SK-N-SH (cell line): ENCODE results near the gene UBTD2. TPM values are rescaled to one million over a fixed set of nuclear protein-coding genes. Genes with fewer than 3 reads are reported as not detected.

Source experiments
- CTCF ChIA-PET: fragments of 300-600, 350-600 bp; formaldehyde crosslinking; extraction: SDS; loops from one replicate; lab custom pipeline; 2021; lab: Yijun Ruan, JAX
- POLR2A ChIA-PET: fragments of 350-600 bp; sonication (Branson Sonifier 250); formaldehyde crosslinking; extraction: SDS; loops from one replicate; lab custom pipeline; 2020; ENCODE audit warnings: antibody characterized with exemption, inconsistent platforms; lab: Yijun Ruan, JAX
- DNase-seq: peaks from one replicate; pipeline ENCODE4 v3.0.0; 2012
- H2AFZ ChIP-seq: fragments of 200-600 bp; sonication (generic); 2 replicates; pipeline ENCODE4 v1.8.1; 2016; ENCODE audit warnings: antibody characterized with exemption, mild to moderate bottlenecking, low read depth
- H3F3A ChIP-seq: fragments of 200-600 bp; sonication (generic); replicated peaks from 2 replicates; pipeline ENCODE3; 2016; ENCODE audit warnings: antibody characterized with exemption, mild to moderate bottlenecking; ENCODE audit not compliant: insufficient read depth
- H3K27ac ChIP-seq, 2 experiments: fragments of 200-500 bp in 1 of 2; fragments of 200-600 bp in 1 of 2; sonication (Bioruptor generic) in 1 of 2; sonication (generic), shearing (Covaris generic) in 1 of 2; 2 replicates each; pipeline versions ENCODE4 v1.5.1 to v1.6.1; 2014 to 2016; ENCODE audit warnings: low read depth in 2 of 2, inconsistent platforms in 1 of 2, low read length in 1 of 2, mild to moderate bottlenecking in 1 of 2, mixed read lengths in 1 of 2
- H3K27me3 ChIP-seq: fragments of 200-600 bp; sonication (generic), shearing (Covaris generic); 2 replicates; pipeline ENCODE4 v1.6.1; 2016; ENCODE audit warnings: mixed run types; ENCODE audit not compliant: insufficient read depth
- H3K36me3 ChIP-seq, 2 experiments: fragments of 200-500 bp in 1 of 2; fragments of 200-600 bp in 1 of 2; sonication (Bioruptor generic) in 1 of 2; sonication (generic) in 1 of 2; replicated peaks in 1 of 2; 2 replicates each; pipeline versions ENCODE3 to v1.5.1; 2014 to 2016; ENCODE audit warnings: low read length in 1 of 2, mild to moderate bottlenecking in 1 of 2; ENCODE audit not compliant: insufficient read depth in 2 of 2, control insufficient read depth in 1 of 2
- H3K4me1 ChIP-seq, 2 experiments: fragments of 200-500 bp in 1 of 2; fragments of 200-600 bp in 1 of 2; sonication (Bioruptor generic) in 1 of 2; sonication (generic), shearing (Covaris generic) in 1 of 2; 2 replicates each; pipeline versions ENCODE4 v1.5.1 to v1.6.1; 2014 to 2016; ENCODE audit warnings: low read depth in 1 of 2, low read length in 1 of 2, mixed run types in 1 of 2; ENCODE audit not compliant: insufficient read depth in 2 of 2, control insufficient read depth in 1 of 2
- H3K4me2 ChIP-seq: fragments of 200-600 bp; sonication (generic), shearing (Covaris generic); 2 replicates; pipeline ENCODE4 v1.6.1; 2017; ENCODE audit warnings: mixed run types
- H3K4me3 ChIP-seq, 2 experiments: fragments of 200-500 bp in 1 of 2; fragments of 200-600 bp in 1 of 2; sonication (Bioruptor generic) in 1 of 2; sonication (generic), shearing (Covaris generic) in 1 of 2; 2 replicates each; pipeline versions ENCODE4 v1.5.1 to v1.8.1; 2014 to 2016; ENCODE audit warnings: low read depth in 2 of 2, inconsistent platforms in 1 of 2, low read length in 1 of 2, mild to moderate bottlenecking in 1 of 2, mixed read lengths in 1 of 2, moderate library complexity in 1 of 2
- H3K79me2 ChIP-seq: fragments of 200-600 bp; sonication (generic); 2 replicates; pipeline ENCODE4 v1.8.1; 2017; ENCODE audit warnings: mild to moderate bottlenecking; ENCODE audit not compliant: insufficient read depth
- H3K9ac ChIP-seq: fragments of 200-600 bp; sonication (generic); 2 replicates; pipeline ENCODE4 v1.6.1; 2017; ENCODE audit warnings: mixed run types
- H3K9me2 ChIP-seq: fragments of 200-600 bp; sonication (generic); 2 replicates; pipeline ENCODE4 v1.6.1; 2017; ENCODE audit warnings: mixed run types
- H3K9me3 ChIP-seq: fragments of 200-600 bp; sonication (generic); 2 replicates; pipeline ENCODE4 v1.6.1; 2017; ENCODE audit warnings: mixed run types, mild to moderate bottlenecking, moderate library complexity
- H4K20me1 ChIP-seq: fragments of 200-600 bp; sonication (generic); 2 replicates; pipeline ENCODE4 v1.6.1; 2017; ENCODE audit warnings: mild to moderate bottlenecking, mixed run types; ENCODE audit not compliant: insufficient read depth
- CHD2 ChIP-seq: fragments of 150-350 bp; IDR thresholded peaks from 2 replicates; pipeline ENCODE4 v1.6.1; 2018; ENCODE audit warnings: low read length; ENCODE audit not compliant: partially characterized antibody
- EP300 ChIP-seq, 2 experiments: IDR thresholded peaks; 2 replicates each; pipeline versions ENCODE4 v1.4.0 to v1.6.1; 2012; ENCODE audit warnings: borderline replicate concordance in 1 of 2, low read depth in 1 of 2, low read length in 1 of 2
- FOSL2 ChIP-seq: IDR thresholded peaks from 2 replicates; pipeline ENCODE4 v1.4.0; 2012; ENCODE audit warnings: low read depth, mild to moderate bottlenecking, moderate library complexity, borderline replicate concordance
- FOXJ3 ChIP-seq: sonication (generic); formaldehyde crosslinking; IDR thresholded peaks from 2 replicates; pipeline ENCODE4 v1.5.1; 2020; ENCODE audit warnings: mild to moderate bottlenecking, missing genetic modification reagents
- FOXM1 ChIP-seq: IDR thresholded peaks from 2 replicates; pipeline ENCODE4 v1.4.0; 2012; ENCODE audit warnings: low read depth, mild to moderate bottlenecking
- JUND ChIP-seq: IDR thresholded peaks from 2 replicates; pipeline ENCODE4 v1.4.0; 2012
- MXI1 ChIP-seq: IDR thresholded peaks from 2 replicates; pipeline ENCODE4 v1.6.1; 2012; ENCODE audit warnings: mild to moderate bottlenecking, low read depth, low read length, improper control_type of control experiment
- NFIC ChIP-seq: IDR thresholded peaks from 2 replicates; pipeline ENCODE4 v1.4.0; 2012; ENCODE audit warnings: borderline replicate concordance
- NRF1 ChIP-seq: IDR thresholded peaks from 2 replicates; pipeline ENCODE4 v1.6.1; 2012; ENCODE audit warnings: low read depth, mild to moderate bottlenecking, low read length
- POLR2AphosphoS5 ChIP-seq: IDR thresholded peaks from 2 replicates; pipeline ENCODE4 v1.6.1; 2012; ENCODE audit warnings: low read depth, low read length
- RAD21 ChIP-seq: IDR thresholded peaks from 2 replicates; pipeline ENCODE4 v1.6.1; 2012; ENCODE audit warnings: mild to moderate bottlenecking, low read length
- RCOR1 ChIP-seq: fragments of 150-350 bp; IDR thresholded peaks from 2 replicates; pipeline ENCODE4 v1.6.1; 2017; ENCODE audit warnings: antibody characterized with exemption, low read length
- RFX5 ChIP-seq: IDR thresholded peaks from 2 replicates; pipeline ENCODE4 v1.6.1; 2012; ENCODE audit warnings: mild to moderate bottlenecking, improper control_type of control experiment, low read length
- TAF1 ChIP-seq: IDR thresholded peaks from 2 replicates; pipeline ENCODE4 v1.6.1; 2012; ENCODE audit warnings: low read depth, mild to moderate bottlenecking, low read length, moderate library complexity, borderline replicate concordance
- WGBS: methylation state at CpG from one replicate; pipeline ENCODE4 v1.1.6; 2017; ENCODE audit warnings: low lambda C conversion rate; 5-methylcytosine and 5-hydroxymethylcytosine counted together
- polyA plus RNA-seq, 3 experiments: library from polyadenylated mRNA; depleted of rRNA; stranded (reverse); fragments of >200 nt; gene quantifications; 2 replicates each; pipeline ENCODE4 v1.2.3, GENCODE V29; 2012
- TF ChIP-seq, protein P1 (sequence below): fragments of 150-350 bp; IDR thresholded peaks from 2 replicates; pipeline ENCODE4 v1.6.1; 2016; ENCODE audit warnings: mild to moderate bottlenecking, low read depth, low read length
- TF ChIP-seq, protein P2 (sequence below): IDR thresholded peaks from 2 replicates; pipeline ENCODE4 v1.4.0; 2012; ENCODE audit warnings: low read depth

Gene UBTD2
- polyA plus RNA-seq, 1 of the 3 experiments (the other 2 are of a cell fraction), result 13.8 TPM

DNA sequence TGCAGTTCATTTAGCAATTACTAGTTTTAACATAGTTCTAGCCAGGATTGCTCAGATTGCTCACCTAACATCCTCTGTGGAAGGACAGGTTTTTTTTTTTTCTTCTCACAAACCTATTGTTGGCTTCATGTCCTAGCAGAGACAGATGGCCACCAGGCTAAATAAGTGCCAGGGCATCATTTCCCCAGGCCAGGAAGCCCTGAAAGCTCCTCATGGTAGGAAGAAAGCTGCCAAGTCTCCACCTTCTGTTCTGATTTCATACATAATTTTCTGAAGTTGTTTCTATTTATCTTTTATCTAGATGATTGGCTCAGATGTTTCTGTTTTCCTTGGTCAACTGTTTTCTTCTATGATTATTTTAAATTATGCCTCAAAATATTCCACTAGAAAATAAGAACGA, 58.6 kb downstream of the UBTD2 start:
- 28% methylated on average over 1 of the region's 1 CpG for WGBS

DNA sequence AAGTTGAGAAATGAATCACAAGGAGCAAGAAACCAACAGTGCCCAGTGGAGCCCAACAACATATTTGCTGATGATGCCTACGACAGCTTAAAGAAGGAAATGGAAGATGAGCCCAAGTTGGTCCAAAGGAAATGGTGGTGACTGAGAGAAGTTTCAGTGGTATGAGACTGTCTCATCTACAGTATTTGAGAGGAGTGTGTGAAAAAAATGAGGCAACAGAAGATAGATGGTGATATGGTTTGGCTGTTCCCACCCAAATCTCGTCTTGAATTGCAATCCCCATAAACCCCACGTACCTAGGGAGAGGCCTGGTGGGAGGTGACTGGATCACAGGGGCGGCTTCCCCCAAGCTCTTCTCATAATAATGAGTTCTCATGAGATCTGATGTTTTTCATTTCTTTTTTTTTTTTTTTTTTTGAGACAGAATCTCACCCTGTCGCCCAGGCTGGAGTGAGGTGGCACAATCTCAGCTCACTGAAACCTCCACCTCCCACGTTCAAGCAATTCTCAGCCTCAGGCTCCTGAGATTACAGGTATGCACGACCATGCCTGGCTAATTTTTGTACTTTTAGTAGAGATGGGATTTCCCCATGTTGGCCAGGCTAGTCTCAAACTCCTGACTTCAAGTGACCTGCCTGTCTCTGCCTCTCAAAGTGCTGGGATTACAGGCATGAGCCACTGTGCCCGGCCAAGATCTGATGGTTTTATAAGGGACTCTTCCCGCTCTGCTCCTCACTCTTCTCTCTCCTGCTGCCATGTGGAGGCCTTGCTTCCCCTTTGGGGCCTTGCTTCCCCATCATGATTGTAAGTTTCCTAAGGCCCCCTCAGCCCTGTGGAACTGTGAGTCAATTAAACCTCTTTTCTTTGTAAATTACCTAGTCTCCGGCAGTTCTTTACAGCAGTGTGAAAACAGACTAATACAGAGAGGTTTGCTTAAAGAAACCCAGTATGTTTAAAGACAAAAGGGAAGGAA, 59.4 kb downstream of the UBTD2 start:
- H3K9me3 ChIP-seq, result no peaks in the 10 kb centered on the region
- H3K36me3 ChIP-seq, result peaks cover 9 to 61% of the 10 kb centered on the region in 2 experiments
- CTCF ChIA-PET, result no interaction called here

More for the DNA sequence above, 58.6 kb downstream of the UBTD2 start:
- peaks cover 52% of the 10 kb centered on the region for H3K79me2 ChIP-seq
- peak overlapping the region in 1 of 2 experiments; percentile 78; a peak in 2 of 4 replicates for H3K27ac ChIP-seq
- ChIA-PET POLR2A (interaction anchor here (1.0 kb wide), 1 partner anchor 37 kb away, joined by 4 read pairs; the partner anchor contains the start of gene STK10), CTCF (no interaction called here)
- H3K9me3 ChIP-seq, result no peaks in the 10 kb centered on the region
- DNase-seq, result peak; percentile 47
- no peaks in the 10 kb centered on the region for H4K20me1 ChIP-seq
- H3K4me2 ChIP-seq, result no peak overlapping the region
- H3K36me3 ChIP-seq, result peaks cover 13 to 59% of the 10 kb centered on the region in 2 experiments
- H3K27me3 ChIP-seq, result no peaks in the 10 kb centered on the region
- peaks cover 0 to 8% of the 10 kb centered on the region in 2 experiments; a peak in 2 of 4 replicates for H3K4me1 ChIP-seq
- no peak overlapping the region for H3K4me3 ChIP-seq
- no peak overlapping the region for H3K9ac ChIP-seq
- TF ChIP-seq EP300 (IDR thresholded peaks at IDR 0.05; ENCODE audit: borderline replicate concordance in 1 of 2, low read depth in 1 of 2, low read length in 1 of 2) (no peak; a peak in 1 of 4 replicates), NFIC (no peak), RCOR1 (0 out of 2 replicates have a peak, but pooled peaks have one; percentile 24)
- no peaks in the 10 kb centered on the region for H3K9me2 ChIP-seq
- peaks cover 3% of the 10 kb centered on the region for H3F3A ChIP-seq
- no peak overlapping the region for H2AFZ ChIP-seq

DNA sequence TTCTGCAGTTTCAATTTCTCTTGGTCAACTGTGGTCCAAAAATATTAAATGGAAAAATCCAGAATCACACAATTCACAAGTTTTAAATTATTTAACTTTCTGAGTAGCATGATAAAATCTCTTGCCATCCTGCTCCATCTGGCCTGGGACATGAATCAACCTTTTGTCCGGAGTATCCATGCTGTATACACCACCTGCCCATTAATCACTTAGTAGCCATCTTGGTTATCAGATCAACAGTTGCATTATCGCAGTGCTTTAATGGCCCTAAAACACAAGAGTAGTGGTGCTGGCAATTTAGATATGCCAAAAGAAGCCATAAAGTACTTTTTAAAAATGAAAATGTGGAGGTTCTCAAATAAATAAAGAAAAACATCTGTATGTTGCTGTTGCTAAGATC, 64.3 kb downstream of the UBTD2 start:
- CTCF ChIA-PET, result no interaction called here
- Histone ChIP-seq H3K27me3 (no peaks in the 10 kb centered on the region), H4K20me1 (0 out of 2 replicates have a peak, but pooled peaks cover 10% of the 10 kb centered on the region), H3K9ac (no peak overlapping the region), H3K4me3 (no peak overlapping the region), H3K79me2 (peaks cover 84% of the 10 kb centered on the region), H3K27ac (peak overlapping the region in 1 of 2 experiments; percentile 77; a peak in 1 of 4 replicates), H2AFZ (no peak overlapping the region), H3K36me3 (peaks cover 12 to 63% of the 10 kb centered on the region in 2 experiments), H3K4me2 (no peak overlapping the region), H3K9me3 (no peaks in the 10 kb centered on the region), H3K4me1 (no peaks in the 10 kb centered on the region; a peak in 1 of 4 replicates), H3K9me2 (no peaks in the 10 kb centered on the region), H3F3A (peaks cover 12% of the 10 kb centered on the region)
- DNase-seq, result peak; percentile 35
- 61% methylated on average over 2 of the region's 2 CpGs for WGBS
- POLR2A ChIA-PET, result no interaction called here
- TF ChIP-seq FOSL2 (no peak), TAF1 (no peak), RCOR1 (peak; percentile 82), FOXM1 (no peak), POLR2AphosphoS5 (no peak), EP300 (IDR thresholded peaks at IDR 0.05; ENCODE audit: borderline replicate concordance in 1 of 2, low read depth in 1 of 2, low read length in 1 of 2) (peak in 1 of 2 experiments; percentile 93; a peak in 2 of 4 replicates), RFX5 (no peak), JUND (no peak), CHD2 (peak; percentile 76), MXI1 (no peak), RAD21 (no peak), FOXJ3 (CRISPR knock-in tag) (no peak)
- TF ChIP-seq, protein P1, sequence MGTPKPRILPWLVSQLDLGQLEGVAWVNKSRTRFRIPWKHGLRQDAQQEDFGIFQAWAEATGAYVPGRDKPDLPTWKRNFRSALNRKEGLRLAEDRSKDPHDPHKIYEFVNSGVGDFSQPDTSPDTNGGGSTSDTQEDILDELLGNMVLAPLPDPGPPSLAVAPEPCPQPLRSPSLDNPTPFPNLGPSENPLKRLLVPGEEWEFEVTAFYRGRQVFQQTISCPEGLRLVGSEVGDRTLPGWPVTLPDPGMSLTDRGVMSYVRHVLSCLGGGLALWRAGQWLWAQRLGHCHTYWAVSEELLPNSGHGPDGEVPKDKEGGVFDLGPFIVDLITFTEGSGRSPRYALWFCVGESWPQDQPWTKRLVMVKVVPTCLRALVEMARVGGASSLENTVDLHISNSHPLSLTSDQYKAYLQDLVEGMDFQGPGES, result no peak
- TF ChIP-seq, protein P2, sequence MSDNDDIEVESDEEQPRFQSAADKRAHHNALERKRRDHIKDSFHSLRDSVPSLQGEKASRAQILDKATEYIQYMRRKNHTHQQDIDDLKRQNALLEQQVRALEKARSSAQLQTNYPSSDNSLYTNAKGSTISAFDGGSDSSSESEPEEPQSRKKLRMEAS, result no peak

More for the DNA sequence above, 59.4 kb downstream of the UBTD2 start:
- no peaks in the 10 kb centered on the region for H4K20me1 ChIP-seq
- DNase-seq, result no peak
- H3K4me1 ChIP-seq, result peaks cover 0 to 8% of the 10 kb centered on the region in 2 experiments; a peak in 2 of 4 replicates
- no peak overlapping the region for H3K4me2 ChIP-seq
- peaks cover 11% of the 10 kb centered on the region for H3F3A ChIP-seq
- peak overlapping the region in 1 of 2 experiments; percentile 78; a peak in 2 of 4 replicates for H3K27ac ChIP-seq
- H3K27me3 ChIP-seq, result no peaks in the 10 kb centered on the region
- no peak overlapping the region for H2AFZ ChIP-seq
- POLR2A ChIA-PET, result interaction anchor here (0.6 to 1.0 kb wide), 3 partner anchors 36 to 58 kb away, joined by 3 to 4 read pairs (median 3); partner anchors contain the start of gene STK10
- no peaks in the 10 kb centered on the region for H3K9me2 ChIP-seq
- no peak overlapping the region for H3K4me3 ChIP-seq
- H3K79me2 ChIP-seq, result peaks cover 54% of the 10 kb centered on the region
- no peak for TF ChIP-seq NRF1
- no peak overlapping the region for H3K9ac ChIP-seq
- WGBS, result 91% methylated on average over 10 of the region's 10 CpGs
